ENCODE data around the gene SNCAIP.

DNA sequence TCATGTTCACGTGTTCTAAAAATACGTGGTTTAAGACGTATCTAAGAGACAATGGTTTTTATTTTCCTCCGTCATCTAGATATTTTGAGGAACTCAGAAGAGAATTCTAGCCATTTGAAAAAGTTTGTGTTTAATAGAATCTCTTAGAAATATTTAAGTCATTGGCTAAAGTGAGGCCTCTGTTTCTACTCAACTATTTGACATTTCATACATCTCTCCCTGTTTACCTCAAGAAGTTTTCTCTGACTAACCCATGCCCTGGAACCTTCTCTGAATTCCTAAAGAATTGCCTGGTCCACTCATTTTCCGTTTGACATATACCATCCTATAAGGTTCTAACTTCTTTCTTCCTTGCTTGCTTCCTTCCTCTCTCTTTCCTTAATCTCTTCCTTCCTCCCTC is 178.7 kb downstream of the SNCAIP start:
- TF ChIP-seq, protein P1, sequence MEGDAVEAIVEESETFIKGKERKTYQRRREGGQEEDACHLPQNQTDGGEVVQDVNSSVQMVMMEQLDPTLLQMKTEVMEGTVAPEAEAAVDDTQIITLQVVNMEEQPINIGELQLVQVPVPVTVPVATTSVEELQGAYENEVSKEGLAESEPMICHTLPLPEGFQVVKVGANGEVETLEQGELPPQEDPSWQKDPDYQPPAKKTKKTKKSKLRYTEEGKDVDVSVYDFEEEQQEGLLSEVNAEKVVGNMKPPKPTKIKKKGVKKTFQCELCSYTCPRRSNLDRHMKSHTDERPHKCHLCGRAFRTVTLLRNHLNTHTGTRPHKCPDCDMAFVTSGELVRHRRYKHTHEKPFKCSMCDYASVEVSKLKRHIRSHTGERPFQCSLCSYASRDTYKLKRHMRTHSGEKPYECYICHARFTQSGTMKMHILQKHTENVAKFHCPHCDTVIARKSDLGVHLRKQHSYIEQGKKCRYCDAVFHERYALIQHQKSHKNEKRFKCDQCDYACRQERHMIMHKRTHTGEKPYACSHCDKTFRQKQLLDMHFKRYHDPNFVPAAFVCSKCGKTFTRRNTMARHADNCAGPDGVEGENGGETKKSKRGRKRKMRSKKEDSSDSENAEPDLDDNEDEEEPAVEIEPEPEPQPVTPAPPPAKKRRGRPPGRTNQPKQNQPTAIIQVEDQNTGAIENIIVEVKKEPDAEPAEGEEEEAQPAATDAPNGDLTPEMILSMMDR (conservative IDR thresholded peaks at IDR 0.05 in 1 of 2, IDR thresholded peaks at IDR 0.05 in 1 of 2; ENCODE audit: extremely low read depth in 1 of 2, insufficient read depth in 1 of 2, low read depth in 1 of 2, low read length in 2 of 2): no peak
- TF ChIP-seq EZH2 (IDR thresholded peaks at IDR 0.05; ENCODE audit: borderline replicate concordance, low read length): no peak

All from mammary epithelial cell (primary cell).